SK-N-SH (cell line): ENCODE data around the gene EIF3F.

ENCODE experiments used
- EP300 ChIP-seq, 2 experiments: IDR thresholded peaks; 2 replicates each; pipeline versions ENCODE4 v1.4.0 to v1.6.1; 2012; ENCODE audit warnings: borderline replicate concordance in 1 of 2, low read depth in 1 of 2, low read length in 1 of 2
- FOXM1 ChIP-seq: IDR thresholded peaks from 2 replicates; pipeline ENCODE4 v1.4.0; 2012; ENCODE audit warnings: low read depth, mild to moderate bottlenecking
- JUND ChIP-seq: IDR thresholded peaks from 2 replicates; pipeline ENCODE4 v1.4.0; 2012
- POLR2AphosphoS5 ChIP-seq: IDR thresholded peaks from 2 replicates; pipeline ENCODE4 v1.6.1; 2012; ENCODE audit warnings: low read depth, low read length
- RAD21 ChIP-seq: IDR thresholded peaks from 2 replicates; pipeline ENCODE4 v1.6.1; 2012; ENCODE audit warnings: mild to moderate bottlenecking, low read length
- RFX5 ChIP-seq: IDR thresholded peaks from 2 replicates; pipeline ENCODE4 v1.6.1; 2012; ENCODE audit warnings: mild to moderate bottlenecking, improper control_type of control experiment, low read length
- TCF12 ChIP-seq: IDR thresholded peaks from 2 replicates; pipeline ENCODE4 v1.4.0; 2012
- TF ChIP-seq, protein P1 (sequence below): fragments of 200-600 bp; sonication (generic); IDR thresholded peaks from 2 replicates; pipeline ENCODE4 v1.6.1; 2017; ENCODE audit warnings: antibody characterized with exemption, mild to moderate bottlenecking, moderate library complexity
- TF ChIP-seq, protein P2 (sequence below): fragments of 150-350 bp; IDR thresholded peaks from 2 replicates; pipeline ENCODE4 v1.6.1; 2017; ENCODE audit warnings: antibody characterized with exemption, low read length, low read depth, borderline replicate concordance
- TF ChIP-seq, protein P3 (sequence below): IDR thresholded peaks from 2 replicates; pipeline ENCODE4 v1.6.1; 2012; ENCODE audit warnings: mild to moderate bottlenecking, low read depth, low read length, moderate library complexity

DNA sequence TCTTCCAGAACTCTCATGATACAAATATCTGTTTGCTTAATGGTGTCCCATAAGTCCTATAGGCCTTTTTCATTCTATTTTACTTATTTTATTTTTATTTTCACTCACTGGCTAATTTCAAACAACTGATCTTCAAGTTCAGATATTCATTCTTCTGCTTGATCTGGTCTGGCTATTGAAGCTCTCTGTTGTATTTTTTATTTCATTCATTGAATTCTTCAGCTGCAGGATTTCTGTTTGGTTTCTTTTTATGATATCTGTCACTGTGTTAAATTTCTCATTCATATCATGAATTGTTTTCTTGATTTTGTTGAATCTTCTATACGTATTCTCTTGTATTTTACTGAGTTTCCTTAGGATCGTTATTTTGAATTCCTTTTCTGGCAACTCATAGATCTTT lies 43.0 kb upstream of the EIF3F start:
- TF ChIP-seq, protein P1, sequence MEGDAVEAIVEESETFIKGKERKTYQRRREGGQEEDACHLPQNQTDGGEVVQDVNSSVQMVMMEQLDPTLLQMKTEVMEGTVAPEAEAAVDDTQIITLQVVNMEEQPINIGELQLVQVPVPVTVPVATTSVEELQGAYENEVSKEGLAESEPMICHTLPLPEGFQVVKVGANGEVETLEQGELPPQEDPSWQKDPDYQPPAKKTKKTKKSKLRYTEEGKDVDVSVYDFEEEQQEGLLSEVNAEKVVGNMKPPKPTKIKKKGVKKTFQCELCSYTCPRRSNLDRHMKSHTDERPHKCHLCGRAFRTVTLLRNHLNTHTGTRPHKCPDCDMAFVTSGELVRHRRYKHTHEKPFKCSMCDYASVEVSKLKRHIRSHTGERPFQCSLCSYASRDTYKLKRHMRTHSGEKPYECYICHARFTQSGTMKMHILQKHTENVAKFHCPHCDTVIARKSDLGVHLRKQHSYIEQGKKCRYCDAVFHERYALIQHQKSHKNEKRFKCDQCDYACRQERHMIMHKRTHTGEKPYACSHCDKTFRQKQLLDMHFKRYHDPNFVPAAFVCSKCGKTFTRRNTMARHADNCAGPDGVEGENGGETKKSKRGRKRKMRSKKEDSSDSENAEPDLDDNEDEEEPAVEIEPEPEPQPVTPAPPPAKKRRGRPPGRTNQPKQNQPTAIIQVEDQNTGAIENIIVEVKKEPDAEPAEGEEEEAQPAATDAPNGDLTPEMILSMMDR = no peak
- TF ChIP-seq, protein P2, sequence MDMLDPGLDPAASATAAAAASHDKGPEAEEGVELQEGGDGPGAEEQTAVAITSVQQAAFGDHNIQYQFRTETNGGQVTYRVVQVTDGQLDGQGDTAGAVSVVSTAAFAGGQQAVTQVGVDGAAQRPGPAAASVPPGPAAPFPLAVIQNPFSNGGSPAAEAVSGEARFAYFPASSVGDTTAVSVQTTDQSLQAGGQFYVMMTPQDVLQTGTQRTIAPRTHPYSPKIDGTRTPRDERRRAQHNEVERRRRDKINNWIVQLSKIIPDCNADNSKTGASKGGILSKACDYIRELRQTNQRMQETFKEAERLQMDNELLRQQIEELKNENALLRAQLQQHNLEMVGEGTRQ = no peak
- TF ChIP-seq EP300 (IDR thresholded peaks at IDR 0.05; ENCODE audit: borderline replicate concordance in 1 of 2, low read depth in 1 of 2, low read length in 1 of 2) (no peak), POLR2AphosphoS5 (no peak), RFX5 (no peak), TCF12 (no peak), JUND (no peak), RAD21 (no peak), FOXM1 (no peak)
- TF ChIP-seq, protein P3, sequence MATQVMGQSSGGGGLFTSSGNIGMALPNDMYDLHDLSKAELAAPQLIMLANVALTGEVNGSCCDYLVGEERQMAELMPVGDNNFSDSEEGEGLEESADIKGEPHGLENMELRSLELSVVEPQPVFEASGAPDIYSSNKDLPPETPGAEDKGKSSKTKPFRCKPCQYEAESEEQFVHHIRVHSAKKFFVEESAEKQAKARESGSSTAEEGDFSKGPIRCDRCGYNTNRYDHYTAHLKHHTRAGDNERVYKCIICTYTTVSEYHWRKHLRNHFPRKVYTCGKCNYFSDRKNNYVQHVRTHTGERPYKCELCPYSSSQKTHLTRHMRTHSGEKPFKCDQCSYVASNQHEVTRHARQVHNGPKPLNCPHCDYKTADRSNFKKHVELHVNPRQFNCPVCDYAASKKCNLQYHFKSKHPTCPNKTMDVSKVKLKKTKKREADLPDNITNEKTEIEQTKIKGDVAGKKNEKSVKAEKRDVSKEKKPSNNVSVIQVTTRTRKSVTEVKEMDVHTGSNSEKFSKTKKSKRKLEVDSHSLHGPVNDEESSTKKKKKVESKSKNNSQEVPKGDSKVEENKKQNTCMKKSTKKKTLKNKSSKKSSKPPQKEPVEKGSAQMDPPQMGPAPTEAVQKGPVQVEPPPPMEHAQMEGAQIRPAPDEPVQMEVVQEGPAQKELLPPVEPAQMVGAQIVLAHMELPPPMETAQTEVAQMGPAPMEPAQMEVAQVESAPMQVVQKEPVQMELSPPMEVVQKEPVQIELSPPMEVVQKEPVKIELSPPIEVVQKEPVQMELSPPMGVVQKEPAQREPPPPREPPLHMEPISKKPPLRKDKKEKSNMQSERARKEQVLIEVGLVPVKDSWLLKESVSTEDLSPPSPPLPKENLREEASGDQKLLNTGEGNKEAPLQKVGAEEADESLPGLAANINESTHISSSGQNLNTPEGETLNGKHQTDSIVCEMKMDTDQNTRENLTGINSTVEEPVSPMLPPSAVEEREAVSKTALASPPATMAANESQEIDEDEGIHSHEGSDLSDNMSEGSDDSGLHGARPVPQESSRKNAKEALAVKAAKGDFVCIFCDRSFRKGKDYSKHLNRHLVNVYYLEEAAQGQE = no peak
